HG03025 (cell line): ENCODE results near the gene CARD11.

Source experiments
- ATAC-seq: cut with Tn5 transposase; IDR thresholded peaks from one replicate; pipeline ENCODE4 v1.9.1; 2021; ENCODE audit warnings: mild to moderate bottlenecking, moderate library complexity; ENCODE audit not compliant: unreplicated experiment, low FRiP score

Gene CARD11

GRCh38 chr7:2985866-2986265 lies 57.8 kb downstream of the CARD11 start:
- ATAC-seq = no peak

- ATAC-seq = no peak
Measured at GRCh38 chr7:2984091-2984490, 59.6 kb downstream of the CARD11 start.

- ATAC-seq = no peak
Measured at GRCh38 chr7:2983586-2983985, 60.1 kb downstream of the CARD11 start.

GRCh38 chr7:2982831-2983230 lies 60.8 kb downstream of the CARD11 start:
- no peak for ATAC-seq

GRCh38 chr7:2982401-2982800 lies 61.3 kb downstream of the CARD11 start:
- ATAC-seq = no peak

GRCh38 chr7:2981103-2981480 lies 62.6 kb downstream of the CARD11 start:
- ATAC-seq = no peak

GRCh38 chr7:2980401-2981102 lies 63.1 kb downstream of the CARD11 start:
- no peak for ATAC-seq

GRCh38 chr7:2979951-2980350 lies 63.7 kb downstream of the CARD11 start:
- ATAC-seq = no peak

GRCh38 chr7:2979201-2979631 lies 64.5 kb downstream of the CARD11 start:
- no peak for ATAC-seq

GRCh38 chr7:2978408-2978807 lies 65.3 kb downstream of the CARD11 start:
- ATAC-seq = peak; percentile 89

GRCh38 chr7:2975821-2976371 lies 67.8 kb downstream of the CARD11 start:
- ATAC-seq = no peak

- ATAC-seq = no peak
Measured at GRCh38 chr7:2974093-2974819, 69.4 kb downstream of the CARD11 start.

- no peak for ATAC-seq
Measured at GRCh38 chr7:2972835-2973161, 70.9 kb downstream of the CARD11 start.

GRCh38 chr7:2971914-2972834 lies 71.5 kb downstream of the CARD11 start:
- ATAC-seq = no peak

GRCh38 chr7:2970861-2971260 lies 72.8 kb downstream of the CARD11 start:
- no peak for ATAC-seq

- no peak for ATAC-seq
Measured at GRCh38 chr7:2970307-2970664, 73.4 kb downstream of the CARD11 start.

- no peak for ATAC-seq
Measured at GRCh38 chr7:2969398-2970306, 74.0 kb downstream of the CARD11 start.

GRCh38 chr7:2968616-2969397 lies 74.9 kb downstream of the CARD11 start:
- no peak for ATAC-seq

GRCh38 chr7:2968176-2968575 lies 75.5 kb downstream of the CARD11 start:
- ATAC-seq = no peak
